NCI-H2227 (cell line): ENCODE data around the gene RUNX2.

Experiments used
- DNase-seq: peaks from one replicate; lab custom pipeline; 2025; ENCODE audit not compliant: unreplicated experiment; lab: John Stamatoyannopoulos, UW

RUNX2 gene

DNA sequence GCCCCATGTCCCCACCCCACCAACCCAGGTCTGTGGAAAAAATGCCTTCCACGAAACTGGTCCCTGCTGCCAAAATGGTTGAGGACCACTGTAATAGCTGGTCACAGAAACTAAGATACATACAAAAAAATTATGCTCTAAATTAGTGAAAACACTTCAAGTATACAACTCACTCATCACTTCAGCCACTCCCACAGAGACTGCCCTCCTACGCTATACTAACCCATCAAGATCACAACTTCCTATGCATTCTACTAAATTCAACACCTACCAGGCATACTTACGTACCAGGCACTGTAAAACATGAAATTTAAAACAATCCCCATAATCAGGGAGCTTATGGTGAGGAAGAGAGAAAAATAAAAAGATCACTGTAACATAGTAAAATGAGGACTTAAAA is 22.9 kb downstream of the RUNX2 start:
- DNase-seq: no peak

DNA sequence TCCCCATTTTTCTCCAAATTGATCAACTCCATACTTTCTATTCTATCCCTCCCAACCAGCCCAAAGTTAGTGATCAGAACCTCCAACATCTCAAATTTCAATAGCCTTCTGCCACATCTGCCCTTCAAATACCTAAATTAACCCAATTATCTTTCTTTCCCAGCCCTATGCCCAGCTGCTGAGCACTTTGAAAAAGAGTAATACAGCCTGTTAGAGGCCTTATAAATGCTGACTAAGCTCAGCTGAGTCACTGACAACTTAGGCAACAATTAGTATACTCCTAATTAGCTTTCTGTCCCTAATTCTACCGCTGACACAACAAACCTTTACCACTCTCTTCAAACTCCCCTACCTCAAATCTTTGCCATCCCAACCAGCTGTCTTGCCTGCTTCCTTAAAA is 23.5 kb downstream of the RUNX2 start:
- DNase-seq: no peak

DNA sequence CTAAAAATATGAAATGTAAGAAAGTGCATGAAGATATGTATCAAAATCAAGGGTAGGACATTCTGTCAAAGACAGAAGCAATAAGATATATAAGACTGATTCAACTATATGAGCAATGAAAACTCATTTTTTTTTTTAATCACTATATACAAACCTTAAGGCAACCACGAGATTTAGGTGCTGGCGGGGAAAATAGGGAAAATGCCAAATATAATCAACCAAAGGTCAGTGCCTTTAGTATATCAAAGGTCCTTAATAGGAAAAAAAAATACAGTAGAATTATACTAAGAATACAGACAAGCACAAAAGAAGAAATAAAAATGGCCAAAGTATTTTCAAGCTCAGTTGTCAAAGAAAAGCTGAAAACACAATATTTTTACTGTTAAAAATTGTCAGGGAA is 25.5 kb downstream of the RUNX2 start:
- no peak for DNase-seq

DNA sequence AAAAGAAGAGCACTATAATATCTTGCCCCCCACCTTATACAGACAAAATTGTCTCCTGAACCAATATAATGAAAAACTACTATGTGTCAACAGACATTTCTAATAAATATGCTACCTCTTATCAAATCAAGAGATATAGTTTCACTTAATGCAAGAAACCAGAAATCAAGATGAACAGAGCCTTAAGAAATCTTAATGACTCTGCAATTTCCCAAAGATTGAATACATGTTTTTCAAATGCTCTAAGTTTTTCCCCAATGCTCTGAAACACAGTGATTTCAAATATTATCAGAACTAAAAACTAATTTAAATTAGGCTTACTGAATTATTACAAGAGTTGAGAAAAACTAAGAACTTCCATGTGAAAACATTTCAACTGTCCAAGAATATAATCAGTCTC is 36.3 kb downstream of the RUNX2 start:
- no peak for DNase-seq

DNA sequence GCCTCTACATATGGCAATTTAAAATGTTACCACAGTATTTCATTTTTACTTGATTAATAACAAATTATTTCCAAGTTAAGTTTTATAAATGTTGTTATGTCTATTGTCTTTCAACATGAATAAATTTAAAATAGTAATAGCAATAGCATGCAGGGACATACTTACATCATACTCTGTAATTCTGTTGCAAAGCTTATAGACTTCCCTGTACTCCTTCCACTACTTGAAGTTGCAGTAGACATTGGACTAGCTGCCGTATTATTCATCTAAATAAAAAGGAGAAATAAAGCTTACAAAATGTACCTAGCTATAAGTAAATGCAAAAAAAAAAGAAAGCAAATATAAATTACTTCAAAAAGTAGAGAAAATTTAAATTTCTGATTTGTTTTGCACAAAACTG is 36.9 kb downstream of the RUNX2 start:
- no peak for DNase-seq

DNA sequence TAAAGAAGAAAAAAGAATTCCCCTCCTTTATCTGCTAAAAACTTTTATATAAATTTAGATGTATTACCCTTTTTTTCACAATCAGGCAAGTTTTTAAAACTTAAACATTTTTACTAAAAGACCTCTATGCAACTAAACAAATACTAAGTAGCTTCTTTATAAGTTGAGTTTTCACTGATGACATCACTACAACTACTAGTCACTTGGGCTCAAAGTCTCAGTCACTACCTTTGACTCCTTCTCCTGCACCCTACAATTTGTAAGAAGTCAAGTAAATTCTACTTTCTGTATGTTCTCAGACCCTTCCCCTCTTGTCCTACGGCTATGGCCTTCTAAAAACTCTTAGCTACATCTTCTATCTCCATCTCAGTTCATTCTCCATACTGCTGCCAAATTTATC is 38.4 kb downstream of the RUNX2 start:
- no peak for DNase-seq

DNA sequence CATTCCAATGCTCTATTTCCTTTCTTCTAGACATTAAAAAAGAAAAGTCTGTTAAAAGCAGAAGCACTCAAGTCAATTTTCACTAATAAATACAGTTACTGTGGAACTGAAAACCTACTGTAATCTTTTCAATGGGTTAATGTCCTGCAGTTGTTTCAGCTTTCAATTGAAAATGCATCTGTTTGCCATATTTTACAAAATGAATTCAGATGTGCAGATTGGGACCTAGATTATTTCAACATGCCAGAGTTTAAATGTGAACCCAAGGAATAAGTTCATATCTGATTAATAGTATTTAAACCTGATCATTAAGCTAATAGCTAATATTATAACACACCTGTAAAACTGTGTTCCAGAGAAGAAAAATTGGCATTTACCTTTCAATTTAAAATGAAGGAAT is 39.9 kb downstream of the RUNX2 start:
- no peak for DNase-seq

DNA sequence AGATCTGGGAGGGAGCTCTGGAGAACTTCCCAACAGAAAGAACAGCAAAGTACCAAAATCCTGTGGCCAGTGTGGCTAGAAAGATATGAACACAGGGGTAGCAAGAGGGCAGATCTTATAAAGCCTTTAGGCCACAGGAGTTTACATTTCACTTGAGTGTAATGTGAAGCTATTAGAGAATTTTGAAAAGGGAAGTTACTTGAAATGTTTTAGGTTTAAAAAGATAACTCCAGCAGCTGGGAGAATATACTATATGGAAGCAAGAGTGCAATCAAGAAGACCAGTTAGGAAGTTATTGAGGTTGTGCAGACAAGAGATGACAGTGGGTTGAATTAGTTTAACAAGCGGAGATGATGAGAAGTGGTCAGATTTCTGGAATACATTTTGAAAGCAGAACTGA is 41.7 kb downstream of the RUNX2 start:
- DNase-seq: no peak

DNA sequence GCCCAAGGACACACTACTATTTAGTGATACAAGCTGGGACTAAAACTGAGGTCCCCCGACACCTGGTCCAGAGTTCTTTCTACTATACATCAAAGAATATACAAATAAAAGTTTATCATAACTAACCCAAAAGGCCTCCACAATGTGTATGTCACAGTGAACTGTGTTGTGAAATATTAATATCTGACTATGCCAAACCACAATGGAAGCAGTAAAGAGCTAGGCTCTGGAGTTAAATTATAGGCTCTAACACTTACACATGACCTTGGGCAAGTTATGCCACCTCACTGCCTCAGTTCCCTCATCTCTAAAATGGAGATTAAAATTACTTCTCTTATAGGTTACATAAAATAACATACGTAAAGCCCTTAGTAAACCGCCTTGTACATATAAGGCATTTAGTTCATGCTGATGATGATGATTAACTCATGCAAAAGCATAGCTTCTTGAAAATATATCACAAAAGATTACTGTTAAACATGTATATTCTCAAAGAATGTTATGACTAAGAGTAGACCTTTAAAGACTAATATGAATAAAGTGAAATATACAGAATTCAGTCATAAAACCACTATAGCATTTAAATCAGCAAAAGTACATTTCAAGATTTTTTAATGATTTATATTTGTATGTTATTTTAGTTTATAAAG is 43.9 kb downstream of the RUNX2 start:
- DNase-seq: no peak

DNA sequence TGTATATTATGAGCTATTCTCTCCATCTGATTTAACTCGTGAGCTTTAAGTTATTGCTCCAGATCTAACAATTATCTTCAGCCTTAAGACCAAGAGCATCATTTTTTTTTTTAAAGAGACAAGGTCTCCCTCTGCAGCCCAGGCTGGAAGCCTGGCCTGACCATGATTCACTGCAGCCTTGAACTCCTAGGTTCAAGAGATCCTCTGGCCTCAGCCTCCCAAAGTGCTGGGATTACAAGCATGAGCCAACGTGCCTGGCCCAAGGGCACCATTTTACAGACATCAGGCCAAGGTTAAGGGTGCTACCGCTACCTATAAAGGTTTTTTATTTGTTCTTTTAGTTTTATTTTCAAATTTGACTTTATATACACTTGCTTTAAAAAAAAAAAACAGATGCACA is 47.3 kb downstream of the RUNX2 start:
- no peak for DNase-seq

DNA sequence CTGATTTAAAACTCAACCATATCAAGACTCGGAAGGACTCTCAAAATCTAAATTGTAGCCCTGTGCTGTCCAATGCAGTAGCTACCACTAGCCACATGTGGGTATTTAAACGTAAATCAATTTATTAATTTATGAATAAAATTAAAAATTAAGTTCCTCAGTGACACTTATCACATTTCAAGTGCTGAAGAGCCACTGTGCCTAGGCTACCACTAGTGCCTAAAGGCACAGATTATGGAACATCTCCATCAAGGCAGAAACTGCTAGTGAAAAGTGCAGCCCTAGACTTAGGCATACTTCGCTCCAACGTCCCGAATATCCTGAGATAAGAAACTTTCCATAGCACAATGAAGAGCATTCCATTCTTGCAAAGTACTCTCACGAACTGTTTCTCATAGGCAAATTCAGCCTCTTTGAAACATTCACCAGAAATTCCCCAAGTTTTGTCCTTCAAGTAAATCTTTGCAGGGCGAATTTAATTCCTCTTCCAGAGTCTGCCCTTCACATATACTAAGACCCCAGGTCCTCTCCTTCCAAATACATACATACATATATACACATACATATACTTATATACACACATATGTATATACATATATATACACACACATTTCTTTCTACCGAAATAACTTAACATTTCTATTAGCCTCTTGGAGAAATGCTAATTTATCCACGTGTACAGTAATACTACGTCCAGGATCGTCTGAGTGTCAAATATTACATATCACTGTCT is 48.3 kb downstream of the RUNX2 start:
- DNase-seq: no peak

DNA sequence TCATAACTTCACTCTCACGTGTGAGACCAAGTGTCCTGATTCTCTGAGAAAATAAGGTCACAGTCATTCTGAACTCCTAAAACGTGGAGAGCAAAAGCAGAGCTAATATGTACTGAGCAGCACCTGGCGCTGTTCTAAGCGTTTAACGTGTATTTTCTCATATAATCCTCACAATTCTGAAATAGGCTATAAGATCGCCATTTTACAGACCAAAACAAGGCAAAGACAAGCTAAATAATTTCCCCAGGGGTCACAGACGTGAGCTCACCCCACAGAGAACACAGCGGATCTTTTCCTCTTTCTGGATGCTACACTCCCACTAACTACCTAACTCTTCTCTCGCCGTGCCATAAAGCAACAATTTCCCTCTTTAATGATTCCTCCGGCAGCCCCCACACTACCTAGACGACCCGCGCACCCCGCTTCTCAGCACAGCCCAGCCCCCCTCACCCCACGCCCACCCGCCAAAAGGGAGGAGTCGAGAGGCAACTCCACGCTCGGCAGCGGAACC is 49.0 kb downstream of the RUNX2 start:
- peak; percentile 8 for DNase-seq

DNA sequence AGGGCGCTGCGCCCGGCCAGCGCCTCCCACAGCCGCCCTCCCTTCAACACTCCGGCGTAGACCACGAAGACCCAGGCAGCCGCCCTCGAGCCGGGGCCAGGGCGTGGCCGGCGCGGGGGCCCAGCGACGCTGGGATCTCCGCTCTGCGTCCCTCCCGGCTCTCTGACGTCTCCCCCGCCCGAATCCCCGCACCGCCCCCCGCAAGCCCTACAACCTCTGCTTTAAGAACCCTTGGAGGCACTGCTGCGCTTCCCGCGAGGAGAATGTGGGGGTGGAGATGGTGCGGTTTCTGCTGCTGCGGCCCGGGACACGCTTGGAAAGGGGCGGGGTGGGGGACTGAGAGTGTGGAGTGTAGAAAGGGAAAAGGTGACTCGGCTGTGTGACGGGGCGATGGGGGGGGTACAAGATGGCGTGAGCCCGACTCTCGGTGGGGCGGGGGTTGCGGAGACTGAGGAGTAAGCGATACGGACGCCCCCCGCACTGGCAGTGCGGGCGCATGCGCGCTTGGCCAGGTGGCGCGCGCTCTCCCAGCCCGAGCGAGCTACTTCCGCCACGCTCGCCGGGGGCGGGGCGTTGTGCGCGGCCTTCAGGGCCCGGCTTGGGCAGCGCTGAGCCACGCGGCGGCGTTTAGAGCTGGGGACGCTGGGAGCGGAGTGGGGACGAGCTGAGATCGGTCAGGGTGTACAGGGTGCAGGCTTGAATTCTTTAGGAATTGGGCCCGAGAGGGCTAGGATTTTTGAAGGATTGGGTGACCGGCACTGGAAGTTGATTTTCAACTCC is 49.6 kb downstream of the RUNX2 start, which contains the start of gene SUPT3H:
Gene SUPT3H (minus strand): TSS at position 381 of the 780 bp plus-strand sequence.
- peak; percentile 96 for DNase-seq

DNA sequence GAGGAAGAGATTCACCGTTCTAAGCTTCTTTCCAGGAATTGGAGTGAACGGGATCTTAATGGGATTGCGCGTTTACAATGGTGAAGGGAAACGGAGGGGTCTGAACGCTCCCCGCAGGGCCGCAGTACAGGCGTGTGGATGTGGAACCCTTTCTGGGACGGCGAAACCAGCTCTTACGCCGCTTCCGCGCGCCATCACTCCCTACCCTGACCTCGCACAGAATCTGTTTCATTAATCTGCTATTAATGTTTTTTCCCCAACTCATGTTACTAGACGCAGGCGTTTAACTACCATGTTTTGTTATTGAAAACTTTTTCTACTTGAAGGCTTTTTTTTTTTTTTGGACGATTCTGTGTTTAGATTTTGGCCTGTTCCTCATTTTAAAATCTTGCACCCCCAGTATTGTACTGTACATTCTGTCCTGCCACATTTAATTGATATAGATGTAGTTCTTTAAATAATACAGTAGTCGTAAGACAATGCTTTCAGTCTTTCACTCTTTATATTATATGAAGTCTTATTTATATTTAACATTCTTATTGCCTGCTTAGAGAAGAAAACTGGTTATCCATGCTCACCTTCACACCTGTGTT is 50.3 kb downstream of the RUNX2 start:
- DNase-seq: peak; percentile 81

DNA sequence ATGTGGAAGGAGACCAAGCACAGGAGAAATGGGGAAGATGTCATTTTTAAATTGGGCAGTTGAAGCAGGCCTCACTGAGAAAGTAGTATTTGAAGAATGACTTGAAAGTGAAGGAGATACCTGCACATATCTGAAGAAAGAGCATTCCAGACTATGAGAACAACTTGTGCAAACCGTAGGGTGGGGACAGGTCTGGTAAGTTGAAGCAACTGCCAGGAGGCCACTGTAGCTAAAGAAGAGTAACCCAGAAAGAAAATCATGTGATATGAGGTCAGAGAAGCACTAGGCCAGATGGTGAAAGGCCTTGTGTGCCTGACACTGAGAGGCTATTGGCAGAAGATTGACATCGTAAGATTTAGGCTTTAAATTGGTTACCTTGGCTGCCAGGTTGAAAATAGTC is 54.3 kb downstream of the RUNX2 start:
- no peak for DNase-seq

DNA sequence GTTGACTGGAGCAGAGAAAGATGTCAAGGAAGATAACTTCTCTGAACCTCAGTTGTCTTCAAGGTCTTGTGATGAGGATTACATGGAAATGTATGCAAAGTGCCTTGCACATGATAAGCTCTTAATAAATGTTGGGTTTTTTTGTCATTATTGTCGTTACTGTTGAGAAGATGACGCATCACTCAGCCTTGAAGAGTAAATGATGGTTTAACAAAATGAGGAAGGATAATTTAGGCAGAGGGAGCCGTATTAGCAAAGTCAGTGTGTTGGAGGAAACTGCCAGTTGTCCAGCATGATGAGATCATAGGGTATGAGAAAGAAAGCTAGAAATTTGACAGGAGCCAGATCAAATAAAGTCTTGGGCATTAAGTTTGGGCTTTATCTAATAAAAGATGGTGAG is 58.4 kb downstream of the RUNX2 start:
- DNase-seq: no peak

DNA sequence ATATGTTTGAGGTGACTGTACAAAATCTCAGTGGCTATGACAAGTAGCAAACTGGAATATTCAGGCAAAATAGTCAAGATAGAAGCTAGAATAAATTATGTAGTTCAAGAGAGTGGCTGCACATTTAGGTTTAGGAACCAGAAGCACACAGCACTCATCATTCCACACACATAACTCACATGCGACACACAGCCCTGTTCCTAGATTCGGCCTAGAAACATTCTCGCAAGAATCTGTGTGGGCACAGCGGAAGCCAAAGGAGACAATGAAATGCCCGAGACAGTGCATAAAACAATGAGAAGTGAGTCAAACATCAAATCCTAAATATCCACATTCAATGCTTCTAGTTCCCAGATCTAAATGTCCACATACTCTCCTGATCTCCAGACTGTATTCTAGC is 59.1 kb downstream of the RUNX2 start:
- DNase-seq: no peak

DNA sequence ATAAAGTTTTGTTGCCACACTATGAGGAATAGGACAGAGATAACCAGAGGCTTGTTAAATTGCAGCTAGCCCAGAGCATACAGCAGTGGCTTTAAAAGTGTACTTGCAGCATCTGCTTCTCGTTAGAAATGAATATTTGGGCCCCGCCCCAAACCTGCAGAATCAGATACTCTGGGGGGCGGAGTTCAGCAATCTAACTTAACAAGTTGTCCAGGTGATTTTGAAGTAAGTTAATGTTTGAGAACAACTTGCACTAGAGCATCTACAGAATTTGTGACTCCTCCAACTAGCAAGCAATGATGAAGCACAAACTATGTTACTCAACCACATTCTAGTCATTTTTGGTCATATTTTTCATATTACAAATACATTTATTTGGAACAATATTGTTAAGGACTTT is 60.2 kb downstream of the RUNX2 start:
- DNase-seq: no peak

DNA sequence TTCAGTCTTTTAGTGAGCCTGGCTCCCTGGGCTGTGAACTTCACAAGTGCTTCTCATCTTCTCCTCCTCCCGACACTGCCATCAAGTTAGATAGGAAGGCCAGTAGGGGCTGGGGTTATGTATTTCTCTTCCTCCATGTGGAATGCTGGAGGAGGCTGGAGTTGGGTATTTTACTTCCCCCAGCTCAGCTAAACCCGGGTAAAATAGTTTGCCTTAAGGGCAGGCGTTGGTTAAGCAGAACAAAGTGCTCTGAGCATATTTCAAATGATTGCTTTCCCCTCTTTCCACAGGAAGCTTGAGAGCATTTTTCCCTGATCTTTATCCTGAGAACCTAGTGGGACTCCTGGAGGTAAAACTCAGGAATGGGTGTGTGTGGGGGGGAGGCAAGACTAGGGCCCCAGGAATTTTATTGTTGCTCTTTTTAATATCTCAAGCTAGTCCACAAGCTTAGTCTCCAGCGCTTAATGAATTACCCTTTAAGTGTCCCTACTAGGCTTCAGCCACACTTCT is 66.5 kb downstream of the RUNX2 start:
- DNase-seq: no peak

DNA sequence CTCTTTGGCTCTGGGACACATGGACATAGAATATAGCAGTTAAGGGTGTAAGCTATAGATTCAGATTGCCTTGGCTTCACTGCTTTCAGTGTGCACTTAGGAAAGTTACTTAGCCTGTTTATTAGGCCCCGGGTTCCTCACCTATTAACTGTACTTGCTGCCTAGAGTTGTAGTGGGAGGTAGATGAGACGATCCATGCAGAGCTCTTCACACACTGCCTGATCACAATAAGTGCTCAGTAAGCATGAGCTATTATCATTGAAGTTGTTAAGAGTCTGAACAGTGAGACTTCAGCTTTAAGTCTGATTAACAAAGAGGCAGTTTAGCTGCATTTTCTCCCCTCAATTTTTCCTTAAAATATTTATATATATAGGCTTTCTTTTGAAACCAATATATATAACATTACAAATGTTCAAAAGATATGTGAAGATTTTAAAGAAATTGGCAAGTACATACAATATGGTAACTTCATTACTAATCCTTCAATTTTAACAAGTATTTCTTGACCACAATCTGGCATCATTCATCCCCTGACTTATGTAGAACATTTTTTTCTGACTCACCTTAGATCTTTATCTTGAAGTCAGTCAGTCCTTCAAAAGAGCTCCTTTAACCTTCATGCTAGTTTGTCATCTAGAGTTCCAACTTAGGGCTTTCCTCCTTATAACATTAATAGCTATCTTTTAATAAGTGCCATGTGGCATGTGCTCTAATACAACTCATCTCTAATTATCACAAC is 70.1 kb downstream of the RUNX2 start:
- no peak for DNase-seq

DNA sequence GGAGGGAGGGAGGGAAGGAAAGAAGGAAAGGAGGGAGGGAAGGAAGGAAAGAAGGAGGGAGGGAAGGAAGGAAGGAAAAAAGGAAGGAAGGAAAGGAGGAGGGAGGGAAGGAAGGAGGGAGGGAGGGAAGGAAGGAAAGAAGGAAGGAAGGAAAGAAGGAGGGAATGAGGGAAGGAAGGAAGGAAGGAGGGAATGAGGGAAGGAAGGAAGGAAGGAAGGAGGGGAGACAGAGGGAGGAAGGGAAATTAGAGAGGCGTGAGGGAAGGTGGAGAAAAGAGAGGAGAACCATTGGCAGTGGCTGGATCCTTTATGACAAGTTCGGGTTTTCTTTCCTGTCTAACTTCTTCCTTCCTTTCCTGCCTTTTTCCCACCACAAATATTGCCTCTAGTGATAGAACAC is 71.9 kb downstream of the RUNX2 start:
- DNase-seq: no peak
